CD4-positive, alpha-beta T cell treated with Interleukin-17A for 1 hour (primary cell): Measurements from ENCODE around the gene ELK1.
"Not testable (repeated sequence)": the region's sequence is repeated elsewhere in the genome, so short reads cannot be mapped to it uniquely, and the experiment has no call there.

ENCODE experiments used
- DNase-seq: peaks from one replicate; pipeline ENCODE4 v3.0.0-alpha.2; 2020

The ELK1 gene

GRCh38 chrX:47610511-47610910, 39.9 kb downstream of the ELK1 start:
- no peak for DNase-seq

GRCh38 chrX:47608130-47608810, 42.1 kb downstream of the ELK1 start:
- no peak for DNase-seq

GRCh38 chrX:47607091-47607490, 43.3 kb downstream of the ELK1 start:
- no peak for DNase-seq

- no peak for DNase-seq
Measured at GRCh38 chrX:47605024-47605423, 45.3 kb downstream of the ELK1 start.

- DNase-seq: not testable (repeated sequence)
Measured at GRCh38 chrX:47603125-47603524, 47.2 kb downstream of the ELK1 start.

- DNase-seq: no peak
Measured at GRCh38 chrX:47597222-47597621, 53.1 kb downstream of the ELK1 start.

GRCh38 chrX:47596256-47596655, 54.1 kb downstream of the ELK1 start:
- DNase-seq: no peak

GRCh38 chrX:47595716-47596251, 54.6 kb downstream of the ELK1 start:
- DNase-seq: no peak

GRCh38 chrX:47593522-47593921, 56.8 kb downstream of the ELK1 start:
- DNase-seq: no peak

GRCh38 chrX:47590984-47591383, 59.4 kb downstream of the ELK1 start:
- no peak for DNase-seq

- no peak for DNase-seq
Measured at GRCh38 chrX:47587906-47588735, 62.2 kb downstream of the ELK1 start.

GRCh38 chrX:47587091-47587891, 63.1 kb downstream of the ELK1 start:
- DNase-seq: no peak

- no peak for DNase-seq
Measured at GRCh38 chrX:47586043-47586787, 64.1 kb downstream of the ELK1 start.
